ENCODE data around the gene REXO4. TPM values are rescaled to one million over a fixed set of nuclear protein-coding genes. Genes with fewer than 3 reads are reported as not detected.

The REXO4 gene
- total and polyA plus RNA-seq, 2 experiments from 2014 or later, result 17.2 to 19.4 TPM

DNA sequence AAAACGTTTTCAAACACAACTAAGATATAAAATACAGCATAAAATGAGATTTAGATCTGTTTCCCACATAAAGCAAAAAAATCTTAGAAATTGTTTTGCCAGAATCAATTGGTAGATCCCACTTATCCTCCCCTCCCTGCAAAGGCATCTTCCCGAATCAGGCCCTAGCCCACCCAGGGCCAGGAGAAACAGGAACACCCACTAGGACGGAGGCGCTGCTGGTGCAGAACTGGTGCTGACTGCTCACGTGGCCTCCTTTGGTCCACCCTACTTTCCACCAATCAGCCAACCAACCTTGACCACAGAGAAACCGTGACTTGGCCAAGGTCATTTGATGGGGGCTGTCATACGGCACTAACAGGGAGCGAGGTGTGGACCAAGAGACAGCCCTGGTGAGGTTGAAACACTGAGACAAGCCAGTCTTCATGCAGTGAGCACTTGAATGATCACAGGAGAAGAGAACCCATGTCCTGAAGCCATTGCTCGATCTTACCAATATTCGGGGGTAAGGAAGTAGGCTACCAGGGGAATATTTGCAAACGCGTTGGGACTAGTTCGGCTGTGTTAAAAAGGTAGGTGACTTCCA lies 56.2 kb downstream of the REXO4 start:
- Histone ChIP-seq H3K36me3 (replicated peaks; ENCODE audit: insufficient read depth, low read depth) (no peaks in the 10 kb centered on the region), H2AFZ (no peak overlapping the region), H3K79me2 (peaks cover 69% of the 10 kb centered on the region), H3K27ac (no peak overlapping the region), H3K4me1 (ENCODE audit: insufficient read depth) (peaks cover 14% of the 10 kb centered on the region), H3K9me3 (ENCODE audit: low read depth) (no peaks in the 10 kb centered on the region), H3K27me3 (no peaks in the 10 kb centered on the region), H3K4me3 (no peak overlapping the region), H4K20me1 (ENCODE audit: insufficient read depth, poor library complexity, severe bottlenecking) (peaks cover 53% of the 10 kb centered on the region), H3K4me2 (no peak overlapping the region), H3K9me2 (replicated peaks; ENCODE audit: insufficient read depth) (no peaks in the 10 kb centered on the region)
- 91% methylated on average over 13 of the region's 13 CpGs for WGBS (ENCODE audit: low lambda C conversion rate, missing lambda C conversion rate)
- TF ChIP-seq EZH2 (IDR thresholded peaks at IDR 0.05; ENCODE audit: borderline replicate concordance) (no peak), EZH2phosphoT487 (IDR thresholded peaks at IDR 0.05; ENCODE audit: low read depth, severe bottlenecking, unreplicated experiment) (no peak)
- TF ChIP-seq, protein P1, sequence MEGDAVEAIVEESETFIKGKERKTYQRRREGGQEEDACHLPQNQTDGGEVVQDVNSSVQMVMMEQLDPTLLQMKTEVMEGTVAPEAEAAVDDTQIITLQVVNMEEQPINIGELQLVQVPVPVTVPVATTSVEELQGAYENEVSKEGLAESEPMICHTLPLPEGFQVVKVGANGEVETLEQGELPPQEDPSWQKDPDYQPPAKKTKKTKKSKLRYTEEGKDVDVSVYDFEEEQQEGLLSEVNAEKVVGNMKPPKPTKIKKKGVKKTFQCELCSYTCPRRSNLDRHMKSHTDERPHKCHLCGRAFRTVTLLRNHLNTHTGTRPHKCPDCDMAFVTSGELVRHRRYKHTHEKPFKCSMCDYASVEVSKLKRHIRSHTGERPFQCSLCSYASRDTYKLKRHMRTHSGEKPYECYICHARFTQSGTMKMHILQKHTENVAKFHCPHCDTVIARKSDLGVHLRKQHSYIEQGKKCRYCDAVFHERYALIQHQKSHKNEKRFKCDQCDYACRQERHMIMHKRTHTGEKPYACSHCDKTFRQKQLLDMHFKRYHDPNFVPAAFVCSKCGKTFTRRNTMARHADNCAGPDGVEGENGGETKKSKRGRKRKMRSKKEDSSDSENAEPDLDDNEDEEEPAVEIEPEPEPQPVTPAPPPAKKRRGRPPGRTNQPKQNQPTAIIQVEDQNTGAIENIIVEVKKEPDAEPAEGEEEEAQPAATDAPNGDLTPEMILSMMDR (IDR thresholded peaks at IDR 0.05; ENCODE audit: poor library complexity), result no peak
- no peak for DNase-seq (ENCODE audit: low spot score)

DNA sequence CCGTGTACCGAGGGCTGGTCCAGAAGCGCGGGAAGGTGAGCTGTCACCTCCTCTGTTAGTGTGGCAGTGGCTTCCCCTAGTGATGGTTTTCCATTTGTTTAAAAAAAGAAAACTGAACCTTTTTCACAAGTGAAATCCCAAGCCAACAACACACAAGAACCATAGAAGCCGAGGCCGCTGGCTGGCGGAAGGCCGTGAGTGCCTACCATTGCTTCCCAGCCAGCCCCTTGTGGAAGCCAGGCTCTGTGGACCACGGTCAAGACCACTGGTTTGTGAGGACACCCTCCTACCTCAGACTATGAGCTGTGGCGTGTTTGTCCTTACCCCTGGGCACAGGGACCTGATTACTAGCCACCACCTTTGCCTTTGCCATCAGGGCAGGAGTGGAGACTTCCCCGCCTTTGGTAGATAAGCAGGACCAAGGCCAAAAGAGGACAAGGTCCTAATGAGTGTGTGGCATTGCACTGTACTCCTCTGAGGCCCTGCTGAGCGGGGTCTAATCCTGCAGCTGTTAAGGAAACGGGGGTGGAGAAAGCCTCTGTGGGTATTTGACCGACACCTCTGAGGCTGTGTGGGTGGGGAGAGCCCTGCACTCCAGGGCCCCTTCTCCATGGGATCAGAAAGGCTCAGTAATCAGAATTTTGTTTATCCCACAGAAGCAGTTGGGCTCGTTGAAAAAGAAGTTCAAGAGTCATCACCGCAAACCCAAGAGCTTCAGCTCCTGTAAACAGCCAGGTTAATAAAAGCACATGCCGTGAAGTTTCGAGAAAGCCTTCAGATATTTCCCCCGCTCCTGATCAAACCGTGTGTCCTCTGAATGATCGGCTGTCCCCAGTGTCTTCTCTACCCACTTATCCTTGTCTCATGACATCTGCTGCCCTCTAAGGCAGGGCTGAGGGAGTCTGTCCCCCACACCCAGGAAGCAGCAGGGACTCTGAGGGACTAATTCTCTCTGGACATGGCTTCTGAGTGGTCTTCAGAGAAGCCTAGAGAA lies 57.1 kb downstream of the REXO4 start:
- Histone ChIP-seq H3K9me3 (ENCODE audit: low read depth) (no peaks in the 10 kb centered on the region), H3K79me2 (peaks cover 64% of the 10 kb centered on the region), H3K36me3 (replicated peaks; ENCODE audit: insufficient read depth, low read depth) (no peaks in the 10 kb centered on the region), H3K4me3 (no peak overlapping the region), H4K20me1 (ENCODE audit: insufficient read depth, poor library complexity, severe bottlenecking) (peaks cover 44% of the 10 kb centered on the region), H3K27ac (peak overlapping the region; percentile 31), H3K4me2 (no peak overlapping the region), H2AFZ (no peak overlapping the region), H3K4me1 (ENCODE audit: insufficient read depth) (peaks cover 14% of the 10 kb centered on the region), H3K27me3 (no peaks in the 10 kb centered on the region), H3K9me2 (replicated peaks; ENCODE audit: insufficient read depth) (no peaks in the 10 kb centered on the region)
- no peak for TF ChIP-seq EZH2 (IDR thresholded peaks at IDR 0.05; ENCODE audit: borderline replicate concordance)
- TF ChIP-seq EZH2phosphoT487 (IDR thresholded peaks at IDR 0.05; ENCODE audit: low read depth, severe bottlenecking, unreplicated experiment), result no peak
- TF ChIP-seq, protein P1 (IDR thresholded peaks at IDR 0.05; ENCODE audit: poor library complexity), result no peak
- 89% methylated on average over 21 of the region's 21 CpGs for WGBS (ENCODE audit: low lambda C conversion rate, missing lambda C conversion rate)
- DNase-seq (ENCODE audit: low spot score), result no peak

DNA sequence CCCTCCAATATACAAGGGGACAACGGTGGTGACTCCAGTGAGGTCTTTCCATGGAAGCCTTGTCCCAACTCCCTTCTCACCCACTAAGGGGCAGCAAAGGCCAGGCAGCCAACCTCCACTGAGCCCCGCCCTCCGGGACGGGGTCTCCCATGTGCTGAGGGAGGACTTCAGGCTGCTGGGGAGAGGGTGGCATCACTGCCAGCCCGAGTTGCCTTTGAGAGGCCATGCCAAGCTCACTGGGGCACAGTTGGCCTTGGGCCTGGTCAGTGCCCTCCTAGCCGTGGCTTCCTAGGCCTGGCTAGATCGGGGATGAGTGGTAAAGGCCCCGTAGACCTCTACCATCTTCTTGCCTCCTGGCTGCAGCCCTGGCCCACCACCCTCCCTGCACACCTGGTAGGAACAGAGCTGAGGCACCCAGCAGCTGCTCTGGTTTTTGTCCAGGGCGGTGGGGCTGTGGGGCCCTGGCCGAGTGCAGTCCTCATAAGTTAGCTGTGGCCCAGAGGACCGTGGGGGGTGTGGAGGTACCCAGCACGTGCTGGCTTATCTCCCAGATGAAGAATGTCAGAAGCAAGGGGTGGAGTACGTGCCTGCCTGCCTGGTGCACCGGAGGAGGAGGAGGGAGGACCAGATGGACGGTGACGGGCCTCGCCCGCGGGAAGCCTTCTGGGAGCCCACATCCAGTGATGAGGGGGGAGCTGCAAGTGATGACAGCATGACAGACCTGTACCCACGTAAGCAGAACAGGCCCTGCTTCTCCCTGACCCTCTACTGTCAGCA lies 58.2 kb downstream of the REXO4 start:
- DNase-seq (ENCODE audit: low spot score), result peak; percentile 59
- TF ChIP-seq, protein P1 (IDR thresholded peaks at IDR 0.05; ENCODE audit: poor library complexity), result peak; percentile 39
- TF ChIP-seq EZH2phosphoT487 (IDR thresholded peaks at IDR 0.05; ENCODE audit: low read depth, severe bottlenecking, unreplicated experiment) (no peak), EZH2 (IDR thresholded peaks at IDR 0.05; ENCODE audit: borderline replicate concordance) (no peak)
- Histone ChIP-seq H3K9me3 (ENCODE audit: low read depth) (no peaks in the 10 kb centered on the region), H3K27ac (no peak overlapping the region), H3K27me3 (no peaks in the 10 kb centered on the region), H3K4me1 (ENCODE audit: insufficient read depth) (peaks cover 21% of the 10 kb centered on the region), H3K4me3 (no peak overlapping the region), H3K4me2 (no peak overlapping the region), H4K20me1 (ENCODE audit: insufficient read depth, poor library complexity, severe bottlenecking) (peaks cover 33% of the 10 kb centered on the region), H3K9me2 (replicated peaks; ENCODE audit: insufficient read depth) (no peaks in the 10 kb centered on the region), H2AFZ (no peak overlapping the region), H3K79me2 (peaks cover 65% of the 10 kb centered on the region), H3K36me3 (replicated peaks; ENCODE audit: insufficient read depth, low read depth) (no peaks in the 10 kb centered on the region)
- 70% methylated on average over 20 of the region's 20 CpGs for WGBS (ENCODE audit: low lambda C conversion rate, missing lambda C conversion rate)
